ENCODE measurements around the gene APOBEC3F.
"Not testable (repeated sequence)": the region's sequence is repeated elsewhere in the genome, so short reads cannot be mapped to it uniquely, and the experiment has no call there.

APOBEC3F gene

DNA sequence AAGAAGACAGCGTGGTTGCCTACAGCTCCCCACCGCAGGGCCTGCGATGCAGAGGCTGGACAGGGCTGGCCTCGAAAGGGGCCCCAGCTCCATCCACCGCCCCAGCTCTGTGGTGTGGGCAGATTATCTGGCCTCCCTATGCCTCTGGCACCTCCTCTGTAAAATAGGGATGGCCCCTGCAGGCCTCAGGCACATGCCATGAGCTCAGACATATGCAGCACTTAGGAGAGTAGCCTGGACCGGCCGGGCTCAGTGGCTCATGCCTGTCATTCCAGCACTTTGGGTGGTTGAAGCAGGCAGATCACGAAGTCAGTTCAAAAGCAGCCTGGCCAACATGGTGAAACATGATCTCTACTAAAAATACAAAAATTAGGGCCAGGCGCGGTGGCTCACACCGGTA, 12.4 kb upstream of the APOBEC3F start:
- DNase-seq = no peak

- no peak for DNase-seq
Observed at GRCh38 chr22:39029227-39029626, 11.4 kb upstream of the APOBEC3F start.

DNA sequence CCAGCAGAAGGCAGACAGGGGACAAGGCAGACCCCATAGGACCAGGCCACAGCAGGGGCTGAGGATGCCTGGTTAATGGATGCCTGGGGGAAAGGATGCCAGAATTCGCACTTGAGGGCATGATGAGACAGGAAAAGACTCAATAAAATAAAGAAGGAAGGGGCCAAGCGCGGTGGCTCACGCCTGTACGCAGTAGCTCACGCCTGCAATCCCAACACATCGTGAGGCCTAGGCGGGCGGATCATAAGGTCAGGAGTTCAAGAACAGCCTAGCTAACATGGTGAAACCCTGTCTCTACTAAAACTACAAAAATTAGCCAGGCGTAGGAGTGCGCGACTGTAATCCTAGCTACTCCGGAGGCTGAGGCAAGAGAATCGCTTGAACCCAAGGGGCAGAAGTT, 10.0 kb upstream of the APOBEC3F start:
- no peak for DNase-seq

- not testable (repeated sequence) for DNase-seq
Observed at GRCh38 chr22:39031434-39032295, 9.0 kb upstream of the APOBEC3F start.

DNA sequence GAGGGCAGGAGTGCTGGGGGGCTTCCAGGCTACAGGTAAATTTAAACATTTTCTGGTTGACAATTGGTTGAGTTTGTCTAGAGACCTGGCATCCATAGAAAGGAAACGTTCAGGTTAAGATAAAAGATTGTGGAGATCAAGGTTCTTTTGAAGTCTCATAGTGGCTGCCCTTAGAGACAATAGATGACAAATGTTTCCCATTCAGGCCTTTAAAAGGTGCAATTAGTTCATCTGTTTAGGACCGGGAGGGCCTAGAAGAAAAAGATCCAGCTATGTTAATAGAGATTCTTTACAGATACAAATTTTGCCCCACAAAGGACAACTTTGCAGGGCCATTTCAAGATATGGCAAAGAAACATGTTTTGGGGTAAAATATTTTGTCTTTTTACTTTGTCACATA, 3.6 kb upstream of the APOBEC3F start:
- not testable (repeated sequence) for DNase-seq

GRCh38 chr22:39039306-39040126, 1.1 kb upstream of the APOBEC3F start:
- DNase-seq = no peak

DNA sequence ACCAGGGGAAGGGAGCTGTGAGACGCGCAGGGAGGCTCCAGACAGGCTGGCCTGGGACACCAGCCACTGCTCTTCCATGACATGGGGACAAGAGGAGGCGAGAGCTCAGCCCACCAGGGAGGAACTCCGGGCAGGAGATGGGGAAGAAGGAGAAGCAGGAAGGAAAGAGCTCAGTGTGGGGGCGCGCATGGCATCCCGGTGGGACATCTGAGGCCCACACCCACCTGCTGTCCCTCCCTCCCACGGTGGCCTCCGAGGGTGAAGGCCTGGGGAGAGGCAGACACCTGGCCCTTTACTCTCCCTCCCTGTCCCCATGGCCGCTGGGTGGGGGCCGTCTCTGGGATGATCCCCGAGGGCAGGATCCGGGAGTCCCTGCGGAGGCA, 518 bp upstream of the APOBEC3F start:
- DNase-seq = not testable (repeated sequence)

GRCh38 chr22:39041908-39042307, 1.2 kb downstream of the APOBEC3F start:
- DNase-seq = no peak

DNA sequence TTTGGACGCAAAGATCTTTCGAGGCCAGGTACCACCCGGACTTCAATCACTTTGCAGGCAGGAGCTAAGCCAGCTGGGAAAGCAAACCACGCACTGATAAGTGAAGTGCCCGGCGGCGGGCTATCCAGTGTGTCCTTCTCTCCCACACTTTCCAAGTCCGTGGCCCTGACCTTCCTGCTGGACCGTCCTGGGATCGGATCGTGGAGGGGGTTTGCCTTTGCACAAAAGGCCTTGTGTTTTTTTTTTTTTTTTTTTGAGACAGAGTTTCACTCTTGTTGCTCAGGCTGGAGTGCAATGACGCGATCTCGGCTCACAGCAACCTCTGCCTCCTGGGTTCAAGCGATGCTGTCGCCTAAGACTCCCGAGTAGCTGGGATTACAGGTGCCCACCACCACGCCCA, 2.4 kb downstream of the APOBEC3F start:
- not testable (repeated sequence) for DNase-seq

GRCh38 chr22:39045136-39045535, 4.5 kb downstream of the APOBEC3F start:
- not testable (repeated sequence) for DNase-seq

DNA sequence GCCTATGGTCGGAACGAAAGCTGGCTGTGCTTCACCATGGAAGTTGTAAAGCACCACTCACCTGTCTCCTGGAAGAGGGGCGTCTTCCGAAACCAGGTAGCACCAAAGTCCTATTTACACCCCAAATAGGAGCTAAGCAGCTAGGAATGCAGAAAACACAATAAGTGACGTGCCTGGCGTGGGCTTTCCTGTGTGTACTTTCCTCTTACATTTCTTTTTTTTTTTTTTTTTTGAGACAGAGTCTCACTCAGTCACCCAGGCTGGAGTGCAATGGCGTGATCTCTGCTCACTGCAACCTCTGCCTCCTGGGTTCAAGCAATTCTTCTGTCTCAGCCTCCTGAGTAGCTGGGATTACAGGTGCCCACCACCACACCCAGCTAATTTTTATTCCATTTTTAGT, 8.8 kb downstream of the APOBEC3F start:
- DNase-seq = not testable (repeated sequence)

DNA sequence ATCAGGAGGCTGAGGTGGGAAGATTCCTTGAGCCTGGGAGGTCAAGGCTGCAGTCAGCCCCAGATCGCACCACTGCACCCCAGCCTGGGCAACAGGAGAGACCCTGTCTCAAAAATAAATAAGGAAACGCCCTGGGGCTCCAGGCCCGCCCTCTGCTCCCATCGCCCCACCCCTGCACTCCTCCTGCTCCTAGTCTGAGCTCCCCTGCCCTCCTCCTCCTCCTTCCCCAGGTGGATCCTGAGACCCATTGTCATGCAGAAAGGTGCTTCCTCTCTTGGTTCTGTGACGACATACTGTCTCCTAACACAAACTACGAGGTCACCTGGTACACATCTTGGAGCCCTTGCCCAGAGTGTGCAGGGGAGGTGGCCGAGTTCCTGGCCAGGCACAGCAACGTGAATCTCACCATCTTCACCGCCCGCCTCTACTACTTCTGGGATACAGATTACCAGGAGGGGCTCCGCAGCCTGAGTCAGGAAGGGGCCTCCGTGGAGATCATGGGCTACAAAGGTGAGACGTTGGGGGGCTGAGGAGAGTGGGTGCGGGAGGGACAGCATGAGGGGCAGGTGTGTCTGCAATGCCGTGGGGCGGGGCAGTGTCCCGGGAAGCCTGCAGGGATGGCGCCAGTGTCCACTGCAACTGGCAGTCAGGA, 11.3 kb downstream of the APOBEC3F start:
- not testable (repeated sequence) for DNase-seq

DNA sequence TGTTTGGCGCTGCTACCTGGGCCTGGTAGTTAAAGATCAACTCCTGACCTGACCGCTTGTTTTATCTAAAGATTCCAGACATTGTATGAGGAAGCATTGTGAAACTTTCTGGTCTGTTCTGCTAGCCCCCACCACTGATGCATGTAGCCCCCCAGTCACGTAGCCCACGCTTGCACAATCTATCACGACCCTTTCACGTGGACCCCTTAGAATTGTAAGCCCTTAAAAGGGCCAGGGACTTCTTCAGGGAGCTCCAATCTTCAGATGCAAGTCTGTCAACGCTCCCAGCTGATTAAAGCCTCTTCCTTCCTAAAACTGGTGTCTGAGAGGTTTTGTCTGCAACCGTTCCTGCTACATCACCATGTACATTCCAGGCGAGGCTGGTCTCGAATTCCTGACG, 15.0 kb downstream of the APOBEC3F start:
- DNase-seq = no peak

GRCh38 chr22:39061290-39061689, 20.6 kb downstream of the APOBEC3F start:
- DNase-seq = not testable (repeated sequence)

DNA sequence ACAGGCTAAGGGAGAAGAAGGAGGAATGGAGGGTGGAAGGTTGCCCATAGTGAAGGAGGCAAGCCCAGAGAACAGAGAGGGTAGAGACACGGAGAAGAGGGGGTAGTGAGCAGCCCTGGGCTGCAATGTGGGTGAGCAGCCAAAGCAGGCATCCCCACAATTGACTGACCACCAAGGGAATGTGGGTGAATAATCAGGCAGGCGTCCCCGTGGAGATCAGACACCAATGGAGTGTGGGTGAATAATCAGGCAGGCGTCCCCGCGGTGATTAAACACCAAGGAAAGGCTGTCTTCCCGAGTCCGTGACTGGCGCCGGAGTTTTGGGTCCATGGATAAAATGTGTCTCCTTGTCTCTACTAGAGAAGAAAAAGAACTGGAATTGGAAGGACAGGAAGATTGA, 21.3 kb downstream of the APOBEC3F start:
- DNase-seq = not testable (repeated sequence)

DNA sequence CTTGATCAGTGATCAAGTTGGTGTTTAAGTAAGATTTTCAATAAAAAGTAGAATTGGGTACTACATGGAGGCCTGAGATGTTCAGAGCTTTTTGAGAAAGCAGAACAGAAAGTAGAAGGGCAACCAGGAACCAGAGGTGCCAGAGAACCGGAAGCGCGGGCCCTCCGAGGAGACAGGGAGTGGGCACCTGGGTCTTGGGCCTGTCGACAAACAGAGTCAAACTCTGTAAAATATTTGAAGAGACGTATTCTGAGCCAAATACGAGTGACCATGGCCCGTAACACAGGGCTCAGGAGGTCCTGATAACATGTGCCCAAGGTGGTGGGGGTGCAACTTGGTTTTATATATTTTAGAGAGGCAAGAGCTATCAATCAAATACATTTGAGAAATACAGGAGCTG, 23.2 kb downstream of the APOBEC3F start:
- not testable (repeated sequence) for DNase-seq

- not testable (repeated sequence) for DNase-seq
Observed at GRCh38 chr22:39066442-39067276, 26.0 kb downstream of the APOBEC3F start.

GRCh38 chr22:39068033-39068785, 27.5 kb downstream of the APOBEC3F start:
- DNase-seq = no peak

DNA sequence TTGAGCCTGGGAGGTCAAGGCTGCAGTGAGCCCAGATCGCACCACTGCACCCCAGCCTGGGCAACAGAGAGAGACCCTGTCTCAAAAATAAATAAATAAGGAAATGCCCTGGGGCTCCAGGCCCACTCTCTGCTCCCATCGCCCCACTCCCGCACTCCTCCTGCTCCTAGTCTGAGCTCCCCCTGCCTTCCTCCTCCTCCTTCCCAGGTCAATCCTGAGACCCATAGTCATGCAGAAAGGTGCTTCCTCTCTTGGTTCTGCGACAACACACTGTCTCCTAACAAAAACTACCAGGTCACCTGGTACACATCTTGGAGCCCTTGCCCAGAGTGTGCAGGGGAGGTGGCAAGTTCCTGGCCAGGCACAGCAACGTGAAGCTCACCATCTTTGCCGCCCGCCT, 29.5 kb downstream of the APOBEC3F start:
- no peak for DNase-seq

GRCh38 chr22:39072581-39072981, 31.9 kb downstream of the APOBEC3F start:
- not testable (repeated sequence) for DNase-seq

- DNase-seq = no peak
Observed at GRCh38 chr22:39073981-39074380, 33.3 kb downstream of the APOBEC3F start.
